H9 (cell line): ENCODE measurements around the gene TTF2. TPM values are rescaled to one million over a fixed set of nuclear protein-coding genes. Genes with fewer than 3 reads are reported as not detected.

ENCODE experiments used
- DNase-seq: peaks from one replicate; pipeline ENCODE4 v3.0.0-alpha.2; 2017
- H2AFZ ChIP-seq: one replicate; pipeline ENCODE4 v1.6.1; 2013; ENCODE audit warnings: mild to moderate bottlenecking, low read length, control low read depth, moderate library complexity
- H2AK5ac ChIP-seq: 2 replicates; pipeline ENCODE4 v1.6.1; 2013; ENCODE audit warnings: low read length, control low read depth, mixed read lengths; ENCODE audit not compliant: insufficient read length
- H2BK120ac ChIP-seq: one replicate; pipeline ENCODE4 v1.6.1; 2013; ENCODE audit warnings: low read depth, mild to moderate bottlenecking, low read length, control low read depth, inconsistent platforms; ENCODE audit not compliant: poor library complexity, severe bottlenecking
- H2BK12ac ChIP-seq: 2 replicates; pipeline ENCODE4 v1.6.1; 2013; ENCODE audit warnings: low read length, control low read depth, mixed read lengths, low read depth; ENCODE audit not compliant: insufficient read length
- H2BK15ac ChIP-seq: 2 replicates; pipeline ENCODE4 v1.6.1; 2013; ENCODE audit warnings: low read depth, low read length, control low read depth
- H2BK20ac ChIP-seq: one replicate; pipeline ENCODE4 v1.6.1; 2013; ENCODE audit warnings: low read depth, mild to moderate bottlenecking, low read length, control low read depth, inconsistent platforms; ENCODE audit not compliant: poor library complexity, severe bottlenecking
- H2BK5ac ChIP-seq: 2 replicates; pipeline ENCODE4 v1.6.1; 2013; ENCODE audit warnings: low read length, control low read depth, mixed read lengths; ENCODE audit not compliant: insufficient read length
- H3K14ac ChIP-seq: 2 replicates; pipeline ENCODE4 v1.6.1; 2013; ENCODE audit warnings: low read length, control low read depth; ENCODE audit not compliant: insufficient read depth
- H3K18ac ChIP-seq: 2 replicates; pipeline ENCODE4 v1.6.1; 2013; ENCODE audit warnings: low read depth, mild to moderate bottlenecking, mixed read lengths, low read length, control low read depth; ENCODE audit not compliant: insufficient read length
- H3K23ac ChIP-seq: 2 replicates; pipeline ENCODE4 v1.6.1; 2013; ENCODE audit warnings: low read length, control low read depth, mixed read lengths, low read depth; ENCODE audit not compliant: insufficient read length
- H3K23me2 ChIP-seq: 2 replicates; pipeline ENCODE4 v1.6.1; 2013; ENCODE audit warnings: low read depth, mild to moderate bottlenecking, mixed read lengths, low read length, control low read depth; ENCODE audit not compliant: insufficient read length, poor library complexity, severe bottlenecking
- H3K27ac ChIP-seq: 2 replicates; pipeline ENCODE4 v1.5.1; 2013; ENCODE audit warnings: low read length, control low read depth, mixed read lengths, low read depth; ENCODE audit not compliant: insufficient read length
- H3K27me3 ChIP-seq: 2 replicates; pipeline ENCODE4 v1.6.1; 2013; ENCODE audit warnings: low read length, control low read depth, inconsistent platforms; ENCODE audit not compliant: insufficient read depth
- H3K4ac ChIP-seq: 2 replicates; pipeline ENCODE4 v1.6.1; 2013; ENCODE audit warnings: low read depth, mild to moderate bottlenecking, control low read depth, inconsistent platforms, low read length, moderate library complexity
- H3K4me1 ChIP-seq: 2 replicates; pipeline ENCODE4 v1.6.1; 2013; ENCODE audit warnings: low read length, control low read depth, inconsistent platforms; ENCODE audit not compliant: insufficient read depth
- H3K4me2 ChIP-seq: 2 replicates; pipeline ENCODE4 v1.6.1; 2013; ENCODE audit warnings: low read length, control low read depth, mixed read lengths; ENCODE audit not compliant: insufficient read length, insufficient read depth
- H3K56ac ChIP-seq: 2 replicates; pipeline ENCODE4 v1.6.1; 2013; ENCODE audit warnings: low read depth, mild to moderate bottlenecking, mixed read lengths, low read length, control low read depth; ENCODE audit not compliant: insufficient read length
- H3K79me1 ChIP-seq: 2 replicates; pipeline ENCODE4 v1.6.1; 2013; ENCODE audit warnings: low read depth, mild to moderate bottlenecking, moderate library complexity, low read length, control low read depth, inconsistent platforms; ENCODE audit not compliant: insufficient read depth, poor library complexity, severe bottlenecking
- H3K79me2 ChIP-seq: 2 replicates; pipeline ENCODE4 v1.6.1; 2013; ENCODE audit warnings: low read length, control low read depth, inconsistent platforms; ENCODE audit not compliant: insufficient read depth
- H3K9ac ChIP-seq: 2 replicates; pipeline ENCODE4 v1.6.1; 2013; ENCODE audit warnings: low read length, control low read depth, mixed read lengths; ENCODE audit not compliant: insufficient read length; ENCODE audit errors: extremely low read depth
- H3K9me3 ChIP-seq: one replicate; pipeline ENCODE4 v1.6.1; 2013; ENCODE audit warnings: low read depth, low read length, inconsistent platforms; ENCODE audit not compliant: control insufficient read depth
- H3T11ph ChIP-seq: one replicate; pipeline ENCODE4 v1.6.1; 2013; ENCODE audit warnings: mild to moderate bottlenecking, low read length, control low read depth, inconsistent platforms
- H4K20me1 ChIP-seq: one replicate; pipeline ENCODE4 v1.6.1; 2013; ENCODE audit not compliant: control insufficient read depth, insufficient read length, insufficient read depth
- H4K5ac ChIP-seq: 2 replicates; pipeline ENCODE4 v1.6.1; 2013; ENCODE audit warnings: low read depth, mild to moderate bottlenecking, mixed read lengths, low read length, control low read depth; ENCODE audit not compliant: insufficient read length
- H4K8ac ChIP-seq: replicated peaks from 2 replicates; pipeline ENCODE4 v1.6.1; 2013; ENCODE audit warnings: low read length, control low read depth, mixed read lengths, low read depth; ENCODE audit not compliant: insufficient read length
- H4K91ac ChIP-seq: 2 replicates; pipeline ENCODE4 v1.6.1; 2013; ENCODE audit warnings: low read depth, mild to moderate bottlenecking, moderate library complexity, mixed read lengths, low read length, control low read depth; ENCODE audit not compliant: insufficient read length
- H3K27ac Mint-ChIP-seq, 3 experiments: 2 replicates in 2 of 3; 3 replicates in 1 of 3; pipeline ENCODE4 v1.8.0; 2020 to 2021; ENCODE audit warnings: mixed read lengths in 3 of 3, mild to moderate bottlenecking in 1 of 3, moderate library complexity in 1 of 3
- H3K27me3 Mint-ChIP-seq: 2 replicates; pipeline ENCODE4 v1.8.0; 2021; ENCODE audit warnings: low read depth, mild to moderate bottlenecking, moderate library complexity, mixed read lengths
- H3K36me3 Mint-ChIP-seq, 3 experiments: 2 replicates in 2 of 3; 3 replicates in 1 of 3; pipeline ENCODE4 v1.8.0; 2020 to 2021; ENCODE audit warnings: low read depth in 3 of 3, mixed read lengths in 3 of 3; ENCODE audit not compliant: insufficient read depth in 1 of 3
- H3K4me1 Mint-ChIP-seq, 2 experiments: 2 replicates each; pipeline ENCODE4 v1.8.0; 2020; ENCODE audit warnings: mixed read lengths in 2 of 2
- H3K4me3 Mint-ChIP-seq, 2 experiments: 2 replicates in 1 of 2; 3 replicates in 1 of 2; pipeline ENCODE4 v1.8.0; 2020 to 2021; ENCODE audit warnings: mild to moderate bottlenecking in 2 of 2, mixed read lengths in 2 of 2, moderate library complexity in 1 of 2
- H3K9me3 Mint-ChIP-seq, 2 experiments: 2 replicates in 1 of 2; 3 replicates in 1 of 2; pipeline ENCODE4 v1.8.0; 2020; ENCODE audit warnings: mild to moderate bottlenecking in 2 of 2, mixed read lengths in 2 of 2, moderate library complexity in 1 of 2
- CTCF ChIP-seq: fragments of 200-600 bp; sonication (generic); conservative IDR thresholded peaks from 3 replicates; pipeline ENCODE4 v1.8.0; 2021; ENCODE audit warnings: antibody characterized with exemption, mild to moderate bottlenecking
- WGBS: extraction: QIAGEN DNeasy Blood & Tissue Kit; methylation state at CpG from one replicate; pipeline ENCODE4 v1.1.7; 2013; ENCODE audit warnings: missing lambda C conversion rate, low lambda C conversion rate, mixed read lengths; ENCODE audit not compliant: insufficient read length; ENCODE audit errors: extremely low coverage; 5-methylcytosine and 5-hydroxymethylcytosine counted together
- total RNA-seq: library from RNA; stranded (reverse); gene quantifications from 2 replicates; pipeline ENCODE4 v1.2.1, GENCODE V29; 2021

TTF2 gene
- total RNA-seq, 1 experiment from 2014 or later, result 86.4 TPM

GRCh38 chr1:117070124-117070523 is 10.0 kb downstream of the TTF2 start:
- Histone ChIP-seq H3K9ac (no peak overlapping the region), H3T11ph (no peak overlapping the region), H3K9me3 (no peaks in the 10 kb centered on the region), H3K4me2 (no peak overlapping the region), H2AFZ (no peak overlapping the region), H3K18ac (no peak overlapping the region), H2BK15ac (no peak overlapping the region), H3K79me2 (peaks cover 4% of the 10 kb centered on the region; the same call in 1 of the 2 replicates), H4K20me1 (no peaks in the 10 kb centered on the region), H2BK12ac (no peak overlapping the region), H2BK120ac (no peak overlapping the region), H2AK5ac (no peak overlapping the region), H3K79me1 (no peaks in the 10 kb centered on the region), H3K14ac (no peak overlapping the region), H3K27ac (no peak overlapping the region), H3K4ac (no peak overlapping the region), H2BK20ac (no peak overlapping the region), H4K8ac (no peak overlapping the region), H4K5ac (no peak overlapping the region), H3K56ac (no peak overlapping the region), H2BK5ac (no peak overlapping the region), H3K27me3 (no peaks in the 10 kb centered on the region), H3K23ac (no peak overlapping the region), H3K23me2 (no peaks in the 10 kb centered on the region), H4K91ac (no peak overlapping the region), H3K4me1 (no peaks in the 10 kb centered on the region)
- H3K27ac Mint-ChIP-seq, result no peak overlapping the region
- WGBS, result no CpG with 5 or more reads among the region's 2 CpGs
- H3K27me3 Mint-ChIP-seq, result no peaks in the 10 kb centered on the region
- H3K4me1 Mint-ChIP-seq, result no peaks in the 10 kb centered on the region
- H3K4me3 Mint-ChIP-seq, result no peak overlapping the region
- H3K36me3 Mint-ChIP-seq, result peaks cover 20 to 47% (median 26%) of the 10 kb centered on the region in 3 experiments; a peak in 6 of 7 replicates
- no peak for TF ChIP-seq CTCF
- no peak for DNase-seq
- H3K9me3 Mint-ChIP-seq, result no peaks in the 10 kb centered on the region
